Measurements from ENCODE around the gene IGSF9. TPM values are rescaled to one million over a fixed set of nuclear protein-coding genes. Genes with fewer than 3 reads are reported as not detected.

IGSF9 gene
- total and polyA plus RNA-seq, 10 of the 15 experiments (the other 5 are each of a cell fraction or from before 2014, with no cell fraction given), result 0.04 to 0.07 TPM; not detected in 8

GRCh38 chr1:159985473-159985872 lies 40.1 kb upstream of the IGSF9 start:
- in situ Hi-C loops (cut with MboI), result no loop called here
- H3K9ac ChIP-seq (ENCODE audit: control insufficient read depth, insufficient read depth, low read length), result no peak overlapping the region
- SMC1A ChIA-PET (ENCODE audit: uncharacterized antibody, unreplicated experiment), result interaction anchor here (1.5 kb wide), 1 partner anchor 22 kb away, joined by 4 read pairs; no protein-coding TSS in a partner anchor

More at GRCh38 chr1:159985473-159985872, 40.1 kb upstream of the IGSF9 start:
- Histone ChIP-seq H4K20me1 (ENCODE audit: control insufficient read depth, insufficient read depth) (no peaks in the 10 kb centered on the region), H3K27me3 (replicated peaks in 1 of 2; ENCODE audit: control insufficient read depth in 2 of 2, insufficient read depth in 2 of 2, low read length in 1 of 2) (peaks cover 0 to 2% of the 10 kb centered on the region in 2 experiments; a peak in 1 of 4 replicates), H3K36me3 (ENCODE audit: control insufficient read depth in 2 of 2, insufficient read depth in 2 of 2, low read length in 1 of 2) (no peaks in the 10 kb centered on the region), H3K4me1 (ENCODE audit: control insufficient read depth, insufficient read depth, low read length) (no peaks in the 10 kb centered on the region), H2AFZ (ENCODE audit: control insufficient read depth, low read depth, low read length) (no peak overlapping the region), H3K27ac (ENCODE audit: control insufficient read depth, insufficient read depth) (no peak overlapping the region), H3K9me3 (replicated peaks; ENCODE audit: control insufficient read depth, insufficient read depth, low read length) (no peaks in the 10 kb centered on the region), H3K4me2 (ENCODE audit: control insufficient read depth, insufficient read depth) (no peak overlapping the region), H3K79me2 (ENCODE audit: control insufficient read depth, insufficient read depth, low read length) (no peaks in the 10 kb centered on the region), H3K4me3 (no peak overlapping the region)
- CTCF ChIA-PET, result interaction anchor here (0.8 to 1.6 kb wide), 2 partner anchors 22 to 46 kb away, joined by 4 to 5 read pairs; no protein-coding TSS in a partner anchor
- POLR2A ChIA-PET, result no interaction called here
- 20% methylated on average over 6 of the region's 6 CpGs for WGBS (ENCODE audit: insufficient coverage, insufficient replicate concordance, low lambda C conversion rate, missing lambda C conversion rate)
- no peak for ATAC-seq
- no peak for FAIRE-seq
- intact Hi-C loops (cut with micrococcal nuclease; ENCODE audit: unreplicated experiment), result no loop called here
- TF ChIP-seq PRDM15 (CRISPR knock-in tag; IDR thresholded peaks at IDR 0.05) (no peak), IKZF2 (IDR thresholded peaks at IDR 0.05) (no peak)
- RAD21 ChIA-PET (ENCODE audit: unreplicated experiment), result no interaction called here
- BruUV-seq (replicated peaks), result no TSS peak
- DNase-seq (ENCODE audit: low read depth, low spot score), result no peak
